Activated T-cell treated with anti-CD3 and anti-CD28 coated beads for 1 hour (primary cell): ENCODE results near the gene DPH2.

Source experiments
- DNase-seq: peaks from one replicate; pipeline ENCODE4 v3.0.0-alpha.2; 2020; ENCODE audit warnings: low read depth

The DPH2 gene

DNA sequence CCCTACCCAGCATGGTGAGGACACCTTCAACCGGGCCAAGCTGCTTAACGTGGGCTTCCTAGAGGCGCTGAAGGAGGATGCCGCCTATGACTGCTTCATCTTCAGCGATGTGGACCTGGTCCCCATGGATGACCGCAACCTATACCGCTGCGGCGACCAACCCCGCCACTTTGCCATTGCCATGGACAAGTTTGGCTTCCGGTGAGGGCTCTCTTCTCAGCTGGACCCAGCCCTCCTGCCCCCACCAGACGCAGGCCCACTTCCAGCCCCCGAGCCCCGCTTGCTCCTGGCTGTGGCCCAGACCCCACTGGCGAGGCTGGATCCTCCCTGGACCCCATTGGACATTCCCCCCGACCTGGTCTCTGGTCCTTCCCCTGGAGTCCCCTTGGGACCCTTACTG, 15.0 kb downstream of the DPH2 start:
- DNase-seq: no peak

DNA sequence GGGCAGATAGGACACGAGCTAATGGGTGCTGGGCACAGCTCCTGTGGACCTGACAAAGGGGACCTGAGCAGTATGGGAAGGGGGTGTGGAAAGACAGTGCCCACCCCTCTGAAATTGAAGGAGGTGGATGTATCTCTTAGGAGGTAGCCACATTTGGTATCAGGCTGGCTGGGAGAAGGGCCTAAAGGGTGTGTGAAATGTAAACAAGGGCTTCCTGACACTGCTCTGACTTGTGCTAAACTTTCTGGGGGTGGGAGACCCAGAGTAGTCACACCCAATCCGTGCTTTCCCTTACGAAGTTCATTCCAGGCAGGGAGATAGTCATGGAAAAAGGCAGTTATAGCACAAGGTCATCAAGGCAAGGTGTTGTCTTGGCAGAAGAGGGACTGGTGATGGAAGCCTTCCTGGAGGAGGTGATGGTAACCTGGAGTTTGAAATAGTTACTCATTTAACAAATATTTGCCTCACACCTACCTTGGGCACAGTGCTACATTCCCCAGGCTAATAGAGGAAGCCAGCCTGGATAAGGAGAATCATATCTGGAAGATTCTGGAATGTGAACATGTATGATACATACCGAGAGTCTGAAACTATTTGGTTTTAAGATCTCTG, 16.3 kb downstream of the DPH2 start:
- DNase-seq: no peak

DNA sequence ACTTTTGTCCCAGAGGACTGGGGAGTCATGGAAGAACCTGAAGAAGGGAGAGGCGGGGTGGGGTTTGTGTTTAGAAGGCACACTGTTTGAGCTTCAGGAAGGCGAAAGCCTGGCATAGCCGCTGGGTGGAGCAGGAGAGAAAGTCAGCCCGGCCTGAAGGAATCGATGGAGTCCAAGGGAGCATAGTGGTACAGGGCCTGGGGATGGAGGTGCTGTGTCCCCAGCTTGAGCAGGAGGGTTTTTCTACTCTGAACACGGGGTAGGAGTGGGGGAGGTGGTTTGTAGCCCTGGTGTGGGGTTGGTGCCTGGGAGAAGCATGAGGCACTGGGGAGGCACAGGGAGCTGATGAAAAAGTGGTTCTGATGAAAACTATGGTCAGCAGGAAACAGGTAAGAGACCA, 16.9 kb downstream of the DPH2 start:
- DNase-seq: no peak

DNA sequence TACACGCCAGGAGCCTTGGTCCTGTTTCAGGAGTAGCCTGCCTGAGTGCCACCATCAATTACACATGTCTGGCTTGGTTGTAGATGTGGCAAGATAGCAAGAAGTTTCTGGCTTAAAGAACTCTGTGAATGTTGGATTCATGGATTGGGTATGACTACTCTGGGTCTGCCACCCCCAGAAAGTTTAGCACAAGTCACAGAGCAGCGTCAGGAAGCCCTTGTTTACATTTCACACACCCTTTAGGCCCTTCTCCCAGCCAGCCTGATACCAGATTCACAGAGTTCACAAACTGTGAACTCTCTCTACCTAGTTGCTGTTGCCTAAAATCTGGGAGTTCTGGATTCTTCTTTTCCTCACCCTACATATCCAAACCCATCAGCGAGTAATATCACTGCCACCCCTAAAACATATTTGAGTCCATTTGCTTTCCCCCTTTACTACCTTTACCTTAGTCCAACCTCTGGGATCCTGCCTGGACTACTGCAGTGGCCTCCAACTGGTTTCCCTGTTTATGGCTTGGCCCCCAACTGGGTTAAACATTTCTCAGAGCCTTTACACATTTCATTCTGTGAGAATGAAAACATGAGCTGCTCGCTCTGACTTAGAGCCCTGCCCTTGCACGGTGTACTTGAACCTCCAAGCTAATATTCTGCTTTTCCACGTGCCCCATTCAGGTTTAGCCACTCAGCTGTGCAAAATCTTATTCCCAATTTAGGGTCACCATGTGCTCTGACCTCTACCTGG, 17.5 kb downstream of the DPH2 start:
- DNase-seq: no peak

DNA sequence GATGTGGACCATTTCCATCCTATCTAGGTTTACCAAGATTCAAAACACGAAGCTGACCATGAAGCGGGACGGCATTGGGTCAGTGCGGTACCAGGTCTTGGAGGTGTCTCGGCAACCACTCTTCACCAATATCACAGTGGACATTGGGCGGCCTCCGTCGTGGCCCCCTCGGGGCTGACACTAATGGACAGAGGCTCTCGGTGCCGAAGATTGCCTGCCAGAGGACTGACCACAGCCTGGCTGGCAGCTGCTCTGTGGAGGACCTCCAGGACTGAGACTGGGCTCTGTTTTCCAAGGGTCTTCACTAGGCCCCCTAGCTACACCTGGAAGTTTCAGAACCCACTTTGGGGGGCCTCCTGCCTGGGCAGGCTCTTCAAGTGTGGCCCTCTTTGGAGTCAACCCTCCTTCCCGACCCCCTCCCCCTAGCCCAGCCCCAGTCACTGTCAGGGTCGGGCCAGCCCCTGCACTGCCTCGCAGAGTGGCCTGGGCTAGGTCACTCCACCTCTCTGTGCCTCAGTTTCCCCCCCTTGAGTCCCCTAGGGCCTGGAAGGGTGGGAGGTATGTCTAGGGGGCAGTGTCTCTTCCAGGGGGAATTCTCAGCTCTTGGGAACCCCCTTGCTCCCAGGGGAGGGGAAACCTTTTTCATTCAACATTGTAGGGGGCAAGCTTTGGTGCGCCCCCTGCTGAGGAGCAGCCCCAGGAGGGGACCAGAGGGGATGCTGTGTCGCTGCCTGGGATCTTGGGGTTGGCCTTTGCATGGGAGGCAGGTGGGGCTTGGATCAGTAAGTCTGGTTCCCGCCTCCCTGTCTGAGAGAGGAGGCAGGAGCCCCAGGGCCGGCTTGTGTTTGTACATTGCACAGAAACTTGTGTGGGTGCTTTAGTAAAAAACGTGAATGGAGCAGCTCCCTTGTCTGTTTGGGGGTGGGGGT, 20.7 kb downstream of the DPH2 start:
- no peak for DNase-seq

DNA sequence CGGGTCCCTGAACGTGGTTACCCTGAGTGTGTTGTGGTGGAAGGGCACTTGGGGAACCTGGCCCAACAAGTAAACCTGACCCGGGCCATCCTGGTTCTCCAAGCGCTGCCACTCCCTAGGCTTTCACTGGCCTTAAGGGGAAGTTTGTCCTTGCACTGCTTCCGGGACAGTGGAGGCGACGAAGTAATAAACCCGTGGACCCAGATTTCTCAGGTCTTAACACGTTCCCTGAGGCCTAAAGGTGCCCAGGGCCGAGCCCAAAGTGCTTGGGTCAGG, 21.3 kb downstream of the DPH2 start:
- no peak for DNase-seq

DNA sequence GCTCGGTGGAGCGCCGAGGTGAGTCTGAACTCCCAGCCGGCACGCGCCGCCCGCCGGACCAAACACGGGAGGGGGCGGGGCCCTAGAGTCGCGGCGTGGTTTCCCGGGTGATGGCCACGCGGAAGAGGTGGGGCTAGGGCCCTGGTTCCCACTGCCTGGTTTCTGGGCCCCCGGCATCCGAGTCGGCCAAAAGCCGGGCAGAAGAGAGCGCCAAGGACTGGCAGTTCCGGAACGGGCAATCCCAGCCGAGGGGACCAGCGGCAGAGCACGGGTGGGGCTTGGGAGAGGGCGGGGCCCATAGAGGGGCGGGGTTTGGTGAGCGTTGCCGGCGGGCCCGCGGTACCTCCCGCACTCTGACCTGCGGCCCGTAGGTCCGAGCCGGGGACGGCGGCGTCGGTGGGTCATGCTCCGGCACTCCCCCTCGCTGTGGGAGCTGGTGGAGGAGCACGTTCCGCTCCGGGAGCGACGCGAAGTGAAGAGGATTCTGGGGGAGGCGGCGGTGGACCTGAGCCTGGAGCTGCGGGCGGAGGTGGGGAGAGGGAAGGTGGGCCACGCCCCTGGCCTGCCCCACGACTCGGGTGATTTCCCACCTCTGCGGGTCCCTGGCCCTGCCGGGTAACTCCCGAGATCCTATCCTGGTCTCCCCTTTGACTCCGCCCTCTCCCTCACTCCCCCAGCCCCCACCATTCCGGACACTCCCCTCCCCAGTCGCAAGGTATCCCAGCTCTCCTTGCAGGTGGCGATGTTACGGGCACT, 21.8 kb downstream of the DPH2 start, which contains the start of gene CCDC24:
Gene CCDC24 (plus strand): TSS at position 124 of the 756 bp plus-strand sequence. CDS start 280 bp downstream, at position 404.
- DNase-seq: peak; percentile 65

DNA sequence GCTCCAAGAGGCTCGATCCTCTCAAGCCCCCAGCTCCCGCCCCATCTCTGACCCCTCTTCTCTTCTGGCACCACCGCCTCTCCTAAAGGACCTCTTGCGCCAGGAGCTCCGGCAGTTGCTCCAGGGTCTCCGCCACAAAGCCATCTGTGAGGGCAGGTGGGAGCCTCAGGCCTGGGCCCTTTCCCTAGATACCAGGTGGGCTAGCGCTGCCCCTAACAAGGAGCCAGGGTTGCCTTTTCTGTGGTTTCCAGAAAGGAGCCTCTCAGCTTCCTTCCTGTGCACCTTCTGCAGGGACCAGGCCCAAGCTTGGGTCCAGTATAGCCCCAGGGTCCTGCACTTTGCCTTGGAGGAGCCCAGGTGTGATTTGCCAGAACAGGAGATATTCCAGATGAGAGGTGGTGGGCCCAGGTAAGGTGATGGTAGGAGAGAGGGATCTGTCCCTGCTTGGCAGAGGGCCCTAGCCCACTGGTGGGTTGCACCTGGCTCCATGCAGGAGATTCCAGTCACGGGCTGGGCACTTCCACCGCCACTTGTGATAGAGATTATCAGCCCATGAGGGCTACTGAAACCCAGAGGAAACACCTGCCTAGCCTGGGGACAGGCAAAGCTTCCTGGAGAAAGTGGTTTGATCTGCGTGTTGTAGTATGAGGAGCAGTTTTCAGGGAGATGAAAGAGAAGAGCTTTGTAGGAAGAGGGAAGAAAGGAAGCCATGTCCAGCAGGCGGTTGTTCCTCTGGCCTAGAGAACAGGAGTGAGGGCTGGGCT, 22.6 kb downstream of the DPH2 start:
- no peak for DNase-seq

DNA sequence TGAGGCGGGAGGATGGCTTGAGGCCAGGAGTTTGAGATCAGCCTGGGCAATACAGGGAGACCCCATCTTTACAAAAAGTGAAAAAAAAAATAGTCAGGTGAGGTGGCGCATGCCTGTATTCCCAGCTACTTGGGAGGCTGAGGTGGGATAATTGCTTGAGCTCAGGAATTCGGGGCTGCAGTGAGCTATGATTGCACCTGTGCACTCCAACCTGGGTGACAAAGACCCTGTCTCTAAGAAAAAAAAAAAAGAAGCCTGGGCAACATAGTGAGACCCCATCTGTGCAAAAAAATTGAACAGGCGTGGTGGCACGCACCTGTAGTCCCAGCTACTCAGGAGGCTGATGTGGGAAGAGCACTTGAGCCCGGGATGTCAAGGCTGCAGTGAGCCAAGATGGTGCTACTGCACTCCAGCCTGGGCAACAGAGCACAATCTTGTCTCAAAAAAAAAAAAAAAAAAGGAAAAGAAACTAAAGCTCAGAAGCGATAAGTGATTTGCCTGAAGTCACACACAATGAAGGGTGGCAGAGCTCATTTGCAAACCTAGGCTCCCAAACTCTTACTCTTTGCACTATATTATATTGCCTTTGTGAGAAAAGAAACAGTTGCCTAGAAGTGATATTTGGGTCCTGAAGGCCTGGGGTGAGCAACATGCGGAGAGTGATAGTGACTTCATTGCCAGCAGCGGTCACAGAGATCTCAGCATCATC, 23.6 kb downstream of the DPH2 start:
- no peak for DNase-seq

DNA sequence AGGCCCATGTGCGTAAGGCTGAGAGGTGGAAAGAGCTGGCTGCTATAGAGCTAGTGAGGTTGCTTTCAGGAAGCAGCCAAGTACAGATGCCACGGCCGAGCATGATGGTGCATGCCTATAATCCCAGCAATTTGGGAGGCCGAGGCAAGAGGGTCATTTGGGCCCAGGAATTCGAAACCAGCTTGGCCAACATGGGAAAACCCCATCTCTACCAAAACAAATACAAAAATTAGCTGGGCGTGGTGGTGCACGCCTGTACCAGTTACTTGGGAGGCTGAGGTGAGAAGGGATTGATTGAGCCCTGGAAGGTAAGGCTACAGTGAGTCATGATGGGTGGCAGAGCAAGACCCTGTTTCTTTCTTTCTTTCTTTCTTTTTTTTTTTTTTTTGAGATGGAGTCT, 24.3 kb downstream of the DPH2 start:
- DNase-seq: no peak

DNA sequence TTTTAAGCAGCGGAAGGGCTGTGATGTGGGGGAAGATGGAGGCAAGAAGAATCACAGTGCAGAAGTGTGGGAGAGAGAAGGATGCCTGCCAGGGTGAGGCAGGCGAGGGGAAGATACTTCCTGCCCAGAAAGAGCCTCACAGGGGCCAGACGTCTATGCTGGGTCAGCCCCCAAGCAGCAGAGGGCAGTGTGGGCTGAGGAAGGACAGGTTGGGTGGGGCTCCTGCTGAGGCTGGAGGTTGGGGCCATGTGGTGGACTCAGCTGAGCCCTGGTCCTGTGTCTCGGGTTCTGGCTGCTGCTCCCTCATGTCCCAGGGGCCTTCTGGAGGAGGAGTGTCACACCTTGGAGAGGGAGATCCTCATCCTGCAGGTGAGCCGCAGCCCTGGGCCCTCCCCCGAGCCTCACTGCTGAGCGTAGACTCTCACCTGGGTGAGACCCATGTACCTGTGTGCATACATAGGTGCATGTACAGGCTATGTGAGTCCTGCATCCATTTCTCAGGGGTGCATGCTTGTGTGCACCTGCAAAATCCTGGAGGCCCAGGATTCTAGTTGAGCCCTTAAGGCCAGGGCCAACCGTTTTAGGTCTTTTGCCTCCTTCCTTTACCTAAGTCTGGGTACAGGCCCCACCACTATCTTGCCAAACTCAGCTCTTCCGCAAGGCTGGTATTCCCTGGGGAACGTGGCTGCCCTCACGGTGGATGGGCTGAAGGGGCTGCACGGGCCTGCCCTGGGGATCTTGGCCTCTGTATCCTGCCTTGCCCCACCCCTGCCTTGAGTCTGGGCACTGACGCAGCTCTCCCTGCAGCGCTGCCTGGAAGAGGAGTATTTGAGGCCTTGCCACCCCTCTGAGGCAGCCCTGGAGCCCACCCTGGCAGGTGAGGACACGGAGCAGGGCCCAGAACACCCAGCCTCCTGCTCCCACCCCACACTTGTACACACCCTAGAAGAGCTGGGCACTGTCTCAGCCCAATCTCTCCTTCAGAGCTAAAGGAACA, 25.3 kb downstream of the DPH2 start:
- no peak for DNase-seq

DNA sequence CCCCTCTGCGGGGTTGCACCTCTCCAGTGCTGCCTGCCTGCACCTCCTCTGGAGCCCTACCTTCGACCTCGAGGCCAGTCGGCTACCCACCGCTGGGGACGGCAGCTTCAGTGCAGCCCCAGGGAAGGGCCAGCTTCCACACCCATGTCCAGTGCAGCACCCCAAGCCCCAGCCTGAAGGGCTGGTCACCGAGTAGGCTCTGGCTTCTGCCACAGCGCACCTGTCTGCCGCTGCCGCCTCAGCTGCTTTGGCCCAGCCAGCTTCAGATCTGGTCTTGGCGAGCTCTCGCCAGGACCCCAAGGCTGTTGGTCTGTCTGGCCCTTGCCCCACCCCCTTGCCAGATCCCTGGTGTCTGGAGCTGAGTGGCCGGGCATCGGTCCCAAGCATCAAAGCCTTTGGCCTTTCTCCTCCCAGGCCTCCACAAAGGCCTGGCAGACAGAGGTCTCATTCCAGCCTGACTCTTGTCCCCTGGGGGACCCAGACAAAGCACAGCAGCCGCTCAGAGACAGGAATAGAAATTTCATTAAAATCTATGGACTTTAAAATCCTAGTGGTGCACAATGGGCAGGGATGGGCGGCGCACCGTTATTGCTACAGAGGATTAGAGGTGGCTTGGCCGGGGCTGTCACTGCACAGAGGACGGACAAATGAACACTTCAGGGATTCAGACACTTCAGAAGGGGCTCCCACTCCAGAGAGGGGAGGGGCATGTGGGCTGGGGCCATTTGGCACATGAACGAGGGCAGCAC, 26.3 kb downstream of the DPH2 start:
- no peak for DNase-seq

DNA sequence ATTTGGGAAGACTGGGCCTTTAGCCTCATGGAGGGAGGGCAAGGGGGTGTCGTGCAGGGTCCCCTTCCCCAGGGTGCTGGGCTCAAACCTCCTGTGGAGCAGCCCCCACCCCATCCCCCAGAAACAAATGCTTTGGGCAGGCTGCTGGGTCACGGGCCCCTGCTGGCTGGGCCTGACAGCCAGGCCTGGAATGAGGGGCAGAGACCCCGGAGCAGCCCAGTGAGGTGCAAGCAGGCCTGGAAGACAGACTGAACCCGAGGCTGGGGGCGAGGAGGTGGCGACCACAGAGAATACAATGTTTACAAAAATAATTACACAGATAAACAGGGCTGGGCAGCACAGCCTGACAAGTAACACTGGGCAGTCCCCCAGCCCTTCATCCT, 26.9 kb downstream of the DPH2 start:
- DNase-seq: no peak

DNA sequence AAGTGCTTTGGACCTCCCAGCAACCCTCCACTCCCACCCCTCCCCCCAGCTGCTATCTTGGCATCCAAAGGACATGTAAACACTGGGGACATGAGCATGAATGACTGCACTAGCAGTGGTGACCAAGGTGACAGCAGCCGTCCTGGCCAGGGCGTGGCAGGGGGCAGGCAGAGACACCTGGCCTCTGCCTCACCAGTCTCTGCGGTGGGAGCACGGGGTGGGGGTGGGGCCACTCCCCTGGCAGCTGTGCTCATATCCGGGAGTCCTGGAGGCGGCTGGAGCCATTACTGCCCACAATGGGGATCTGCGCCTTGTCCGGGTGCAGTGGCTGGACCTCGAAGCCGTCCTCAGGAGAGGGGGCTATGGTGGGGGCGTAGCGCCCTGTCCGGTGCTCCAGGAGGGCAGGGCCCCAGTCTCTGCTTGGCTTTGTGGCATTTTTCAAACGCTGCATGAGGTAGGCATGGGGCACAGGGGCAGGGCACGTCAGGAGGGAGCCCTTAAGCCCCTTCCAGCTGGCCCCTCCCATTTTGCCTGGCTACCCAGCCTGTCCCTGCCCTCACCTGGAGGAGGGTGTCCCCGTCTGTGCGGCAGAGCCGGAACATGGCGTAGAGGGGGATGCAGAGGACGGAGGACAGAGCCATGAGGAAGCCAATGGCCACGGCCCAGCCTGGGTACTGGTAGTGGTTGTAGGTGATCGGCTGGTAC, 27.6 kb downstream of the DPH2 start:
- DNase-seq: no peak

DNA sequence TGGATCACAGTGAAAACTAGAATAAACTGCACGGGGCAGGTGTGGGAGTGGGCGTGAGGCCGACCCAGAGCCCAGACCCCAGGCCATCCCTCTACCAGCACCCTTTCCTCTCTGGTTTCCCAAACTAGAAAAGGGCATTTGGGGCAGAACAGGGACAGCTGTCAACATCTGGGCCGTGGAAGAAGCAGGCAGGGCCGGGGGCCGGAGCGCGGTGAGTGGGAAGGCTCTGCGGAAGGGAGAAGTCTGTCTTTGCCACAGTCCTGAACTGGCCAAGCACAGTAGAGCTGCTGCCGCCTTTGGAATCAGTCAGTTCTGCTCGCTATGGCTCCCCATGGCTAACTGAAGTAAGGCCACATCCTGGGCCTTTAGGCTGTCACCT, 28.2 kb downstream of the DPH2 start:
- no peak for DNase-seq

DNA sequence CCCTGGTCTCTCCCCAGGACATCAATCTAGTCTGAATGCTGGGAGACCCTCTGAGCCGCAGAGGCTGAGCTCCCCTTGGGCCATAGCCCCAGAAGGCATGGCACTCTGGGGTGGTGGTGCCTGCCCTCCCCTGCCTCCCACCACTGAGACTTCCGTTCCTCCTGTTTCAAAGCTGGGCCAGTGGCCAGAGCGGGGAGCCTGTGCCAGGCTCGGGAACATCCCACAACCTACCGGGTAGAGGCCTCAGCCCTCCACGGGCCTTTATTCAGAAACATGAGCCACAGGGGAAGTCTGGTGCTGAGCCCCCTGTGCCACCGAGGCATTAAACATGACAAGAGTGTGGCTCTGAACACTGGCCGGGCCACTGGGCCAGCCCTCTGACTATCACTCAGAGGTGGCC, 29.6 kb downstream of the DPH2 start:
- no peak for DNase-seq

DNA sequence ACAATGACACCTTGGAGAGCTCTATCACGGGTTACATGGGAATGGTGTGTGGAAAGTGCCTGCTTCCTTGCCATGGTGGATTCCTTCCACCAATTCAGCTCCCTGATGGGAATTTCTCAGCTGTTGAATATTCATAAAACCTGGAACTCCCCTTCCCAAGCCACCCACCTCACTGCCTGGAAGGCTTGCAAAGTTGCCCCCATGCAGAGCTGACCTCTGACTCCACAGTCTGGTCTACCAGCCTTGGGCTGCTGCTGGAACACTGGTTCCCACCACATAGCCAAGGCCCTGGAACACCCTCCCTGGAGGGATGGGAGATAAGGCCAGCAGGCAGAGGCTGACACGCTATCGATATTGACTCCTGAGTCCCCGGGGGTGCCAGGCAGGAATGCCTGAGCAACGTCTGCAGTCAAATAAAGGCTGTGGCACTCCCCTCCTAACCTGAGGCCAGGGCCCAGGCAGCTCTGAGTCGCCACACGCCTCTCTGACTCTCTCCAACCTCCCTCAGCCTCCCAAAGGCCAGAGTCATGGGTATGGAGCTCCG, 30.4 kb downstream of the DPH2 start:
- no peak for DNase-seq

DNA sequence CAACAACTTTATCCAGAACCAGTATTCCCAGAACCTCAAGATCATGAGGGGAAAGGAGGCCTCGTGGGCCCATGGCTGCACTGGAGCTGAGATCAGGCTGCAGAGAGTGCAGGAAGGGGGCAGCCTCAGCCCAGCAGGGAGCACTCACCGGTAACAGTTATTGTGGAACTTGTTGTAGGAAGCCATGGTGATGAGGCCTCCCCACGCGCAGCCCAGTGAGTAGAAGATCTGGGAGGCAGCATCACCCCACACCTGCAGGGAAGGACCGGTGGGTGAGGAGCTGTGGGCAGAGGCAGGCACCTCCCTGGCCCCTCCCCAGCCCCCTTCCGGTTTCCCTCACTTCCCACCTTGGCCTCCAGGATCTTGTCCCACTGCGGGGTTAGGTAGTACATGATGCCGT, 32.4 kb downstream of the DPH2 start:
- no peak for DNase-seq
